H1 (cell line): ENCODE measurements around the gene PLA2R1. TPM values are rescaled to one million over a fixed set of nuclear protein-coding genes. Genes with fewer than 3 reads are reported as not detected.

ENCODE experiments used
- JUN ChIP-seq: IDR thresholded peaks from 2 replicates; pipeline ENCODE4 v1.6.1; 2011; ENCODE audit warnings: low read depth, mild to moderate bottlenecking, improper control_type of control experiment, low read length
- KDM4A ChIP-seq: IDR thresholded peaks from one replicate; pipeline ENCODE4 v1.7.1; 2012; ENCODE audit warnings: low read depth, mild to moderate bottlenecking, moderate library complexity, low read length, inconsistent platforms; ENCODE audit not compliant: severe bottlenecking
- RAD21 ChIP-seq, 2 experiments: IDR thresholded peaks in 1 of 2; conservative IDR thresholded peaks in 1 of 2; 2 replicates each; pipeline ENCODE4 v1.6.1; 2011; ENCODE audit warnings: low read depth in 2 of 2, low read length in 2 of 2, improper control_type of control experiment in 1 of 2, inconsistent platforms in 1 of 2, mild to moderate bottlenecking in 1 of 2, moderate library complexity in 1 of 2
- YY1 ChIP-seq: IDR thresholded peaks from 2 replicates; pipeline ENCODE4 v1.6.1; 2011; ENCODE audit warnings: low read depth, mild to moderate bottlenecking, low read length
- polyA plus RNA-seq, 7 experiments: library from polyadenylated mRNA; depleted of rRNA in 3 of 7; stranded (reverse) in 5 of 7; unstranded in 2 of 7; fragments of >200 nt in 5 of 7; fragments of 200-250 nt in 2 of 7; gene quantifications; 1 replicate in 5 of 7; 2 replicates in 1 of 7; 4 replicates in 1 of 7; pipeline versions ENCODE4 v1.2.1 to v1.2.3, GENCODE V29; 2011 to 2013; ENCODE audit warnings: missing spikeins in 2 of 7, mixed read lengths in 2 of 7
- total RNA-seq: library from RNA; stranded (reverse); fragmentation: NEBNext Ultra II Directional; extraction: Animal tissue kit (Norgen Biotek cat#: 25700); gene quantifications from 2 replicates; pipeline ENCODE4 v1.2.1, GENCODE V29; 2021
- TF ChIP-seq, protein P1 (sequence below): IDR thresholded peaks from 2 replicates; pipeline ENCODE4 v1.6.1; 2011; ENCODE audit warnings: low read length, improper control_type of control experiment

Gene PLA2R1
- total and polyA plus RNA-seq, 2 of the 8 experiments (the other 6 are each of a cell fraction or from before 2014, with no cell fraction given), result 0.65 to 1.5 TPM

GRCh38 chr2:159907909-159908308, 154.5 kb downstream of the PLA2R1 start (continued):
- no peak for TF ChIP-seq YY1
- no peak for TF ChIP-seq JUN
- no peak for TF ChIP-seq RAD21 (IDR thresholded peaks at IDR 0.05 in 1 of 2, conservative IDR thresholded peaks at IDR 0.05 in 1 of 2; ENCODE audit: low read depth in 2 of 2, low read length in 2 of 2)
- TF ChIP-seq, protein P1, sequence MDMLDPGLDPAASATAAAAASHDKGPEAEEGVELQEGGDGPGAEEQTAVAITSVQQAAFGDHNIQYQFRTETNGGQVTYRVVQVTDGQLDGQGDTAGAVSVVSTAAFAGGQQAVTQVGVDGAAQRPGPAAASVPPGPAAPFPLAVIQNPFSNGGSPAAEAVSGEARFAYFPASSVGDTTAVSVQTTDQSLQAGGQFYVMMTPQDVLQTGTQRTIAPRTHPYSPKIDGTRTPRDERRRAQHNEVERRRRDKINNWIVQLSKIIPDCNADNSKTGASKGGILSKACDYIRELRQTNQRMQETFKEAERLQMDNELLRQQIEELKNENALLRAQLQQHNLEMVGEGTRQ, result no peak
- TF ChIP-seq KDM4A, result no peak
